CD4-positive, CD25-positive, alpha-beta regulatory T cell (primary cell): ENCODE results near the gene ZNF174. TPM values are rescaled to one million over a fixed set of nuclear protein-coding genes. Genes with fewer than 3 reads are reported as not detected.

Experiments used
- ATAC-seq, 2 donors: fragments of 150-1000 bp; cut with Tn5 transposase; one replicate each; pipeline ENCODE4 v1.10.0; 2021; ENCODE audit warnings: low read depth in 2 of 2, moderate number of reproducible peaks in 2 of 2, moderate library complexity in 1 of 2
- DNase-seq, 3 donors: peaks; one replicate each; pipeline versions ENCODE4 v3.0.0 to v3.0.0-alpha.2; 2012 to 2022; ENCODE audit warnings: mixed read lengths in 1 of 3
- H3K27ac ChIP-seq: one replicate; pipeline ENCODE4 v1.7.0; 2013; ENCODE audit warnings: mild to moderate bottlenecking, low read length; ENCODE audit not compliant: insufficient read depth, poor library complexity, severe bottlenecking
- H3K27me3 ChIP-seq: one replicate; pipeline ENCODE4 v1.7.0; 2013; ENCODE audit warnings: low read length; ENCODE audit not compliant: control insufficient read depth, insufficient read depth
- H3K36me3 ChIP-seq: one replicate; pipeline ENCODE4 v1.7.0; 2013; ENCODE audit warnings: mild to moderate bottlenecking, low read length, moderate library complexity; ENCODE audit not compliant: control insufficient read depth, insufficient read depth
- H3K4me1 ChIP-seq: 2 replicates; pipeline ENCODE4 v1.7.0; 2013; ENCODE audit warnings: mild to moderate bottlenecking, low read length; ENCODE audit not compliant: insufficient read depth, control insufficient read depth, poor library complexity, severe bottlenecking
- H3K4me3 ChIP-seq: one replicate; pipeline ENCODE4 v1.7.0; 2013; ENCODE audit warnings: low read depth, mild to moderate bottlenecking, low read length, moderate library complexity
- H3K9me3 ChIP-seq, 2 experiments: 1 replicate in 1 of 2; 2 replicates in 1 of 2; pipeline ENCODE4 v1.7.0; 2013; ENCODE audit warnings: low read length in 2 of 2, mild to moderate bottlenecking in 1 of 2, moderate library complexity in 1 of 2; ENCODE audit not compliant: control insufficient read depth in 2 of 2
- H3K27ac Mint-ChIP-seq, 3 donors: one replicate each; pipeline ENCODE4 v1.8.0; 2020 to 2022; ENCODE audit warnings: mild to moderate bottlenecking in 3 of 3, mixed read lengths in 3 of 3, moderate library complexity in 2 of 3
- H3K27me3 Mint-ChIP-seq: one replicate; pipeline ENCODE4 v1.8.0; 2022; ENCODE audit warnings: mild to moderate bottlenecking, mixed read lengths
- H3K36me3 Mint-ChIP-seq: one replicate; pipeline ENCODE4 v1.8.0; 2020; ENCODE audit warnings: mixed read lengths
- H3K4me1 Mint-ChIP-seq, 4 donors: one replicate each; pipeline ENCODE4 v1.8.0; 2020 to 2022; ENCODE audit warnings: mixed read lengths in 4 of 4, mild to moderate bottlenecking in 1 of 4
- H3K4me3 Mint-ChIP-seq, 4 donors: one replicate each; pipeline ENCODE4 v1.8.0; 2020 to 2022; ENCODE audit warnings: mild to moderate bottlenecking in 4 of 4, mixed read lengths in 4 of 4, moderate library complexity in 3 of 4
- H3K9me3 Mint-ChIP-seq, 7 donors: one replicate each; pipeline ENCODE4 v1.8.0; 2020 to 2022; ENCODE audit warnings: mixed read lengths in 7 of 7, mild to moderate bottlenecking in 3 of 7, moderate library complexity in 2 of 7
- polyA plus RNA-seq, 4 donors: library from polyadenylated mRNA; unstranded; fragments of 300-500 nt; fragmentation: Illumina TruSeq; gene quantifications; one replicate each; pipeline ENCODE4 v1.2.3, GENCODE V29; 2021
- total RNA-seq: library from RNA; stranded (reverse); gene quantifications from one replicate; pipeline ENCODE4 v1.2.3, GENCODE V29; 2022

ZNF174 gene
- total and polyA plus RNA-seq, 5 donors from 2014 or later: 5.4 to 18.4 (median 14.6) TPM

GRCh38 chr16:3444032-3444388 is 43.0 kb downstream of the ZNF174 start:
- Histone ChIP-seq H3K36me3 (peaks cover 21% of the 10 kb centered on the region), H3K4me3 (peak overlapping the region; percentile 77), H3K27ac (peak overlapping the region; percentile 84), H3K4me1 (peaks cover 11% of the 10 kb centered on the region), H3K27me3 (no peaks in the 10 kb centered on the region), H3K9me3 (peaks cover 7 to 9% of the 10 kb centered on the region in 2 experiments)
- Mint-ChIP-seq H3K27ac (peak overlapping the region; percentile 94 to 98 (median 97)), H3K4me1 (peaks cover 12 to 40% (median 22%) of the 10 kb centered on the region in 4 donors), H3K36me3 (peaks cover 23% of the 10 kb centered on the region), H3K4me3 (peak overlapping the region; percentile 93 to 100 (median 99)), H3K9me3 (peaks cover 0 to 13% (median 5%) of the 10 kb centered on the region in 7 donors), H3K27me3 (no peaks in the 10 kb centered on the region)
- ATAC-seq: peak; percentile 25 to 40
- DNase-seq: peak; percentile 13 to 63 (median 44)

- peaks cover 13% of the 10 kb centered on the region for H3K36me3 ChIP-seq
- H3K4me1 ChIP-seq: peaks cover 16% of the 10 kb centered on the region
- no peak for DNase-seq
- no peak for ATAC-seq
- no peaks in the 10 kb centered on the region for H3K9me3 ChIP-seq
- H3K36me3 Mint-ChIP-seq: peaks cover 16% of the 10 kb centered on the region
- H3K27me3 Mint-ChIP-seq: no peaks in the 10 kb centered on the region
- peaks cover 7 to 27% (median 14%) of the 10 kb centered on the region in 4 donors for H3K4me1 Mint-ChIP-seq
- H3K27ac ChIP-seq: no peak overlapping the region
- H3K27ac Mint-ChIP-seq: no peak overlapping the region
- H3K4me3 Mint-ChIP-seq: peak overlapping the region; percentile 1 to 92 (median 74)
- H3K9me3 Mint-ChIP-seq: no peaks in the 10 kb centered on the region
- no peak overlapping the region for H3K4me3 ChIP-seq
- no peaks in the 10 kb centered on the region for H3K27me3 ChIP-seq
Measured at GRCh38 chr16:3454093-3454492, 53.1 kb downstream of the ZNF174 start.

GRCh38 chr16:3454631-3455147 is 53.7 kb downstream of the ZNF174 start:
- H3K27ac Mint-ChIP-seq: peak overlapping the region in 1 of 3 donors; percentile 81
- H3K4me3 Mint-ChIP-seq: peak overlapping the region in 3 of 4 donors; percentile 73 to 92 (median 75)

GRCh38 chr16:3457434-3458252 is 56.6 kb downstream of the ZNF174 start:
- peaks cover 28 to 58% (median 36%) of the 10 kb centered on the region in 4 donors for H3K4me1 Mint-ChIP-seq
- no peaks in the 10 kb centered on the region for H3K36me3 Mint-ChIP-seq
- H3K27ac Mint-ChIP-seq: peak overlapping the region; percentile 79 to 93 (median 89)
- H3K4me3 Mint-ChIP-seq: peak overlapping the region; percentile 82 to 92 (median 84)
- Histone ChIP-seq H3K9me3 (no peaks in the 10 kb centered on the region), H3K27ac (peak overlapping the region; percentile 87), H3K4me3 (peak overlapping the region; percentile 77), H3K27me3 (no peaks in the 10 kb centered on the region), H3K36me3 (no peaks in the 10 kb centered on the region), H3K4me1 (peaks cover 48% of the 10 kb centered on the region)
- H3K9me3 Mint-ChIP-seq: no peaks in the 10 kb centered on the region
- DNase-seq: peak; percentile 88 to 95 (median 93)
- peak; percentile 92 to 95 for ATAC-seq
- no peaks in the 10 kb centered on the region for H3K27me3 Mint-ChIP-seq

More at GRCh38 chr16:3454631-3455147, 53.7 kb downstream of the ZNF174 start:
- H3K9me3 Mint-ChIP-seq: no peaks in the 10 kb centered on the region
- no peak overlapping the region for H3K27ac ChIP-seq
- H3K36me3 Mint-ChIP-seq: peaks cover 15% of the 10 kb centered on the region
- peaks cover 13% of the 10 kb centered on the region for H3K36me3 ChIP-seq
- H3K27me3 ChIP-seq: no peaks in the 10 kb centered on the region
- H3K4me1 Mint-ChIP-seq: peaks cover 13 to 33% (median 20%) of the 10 kb centered on the region in 4 donors
- no peak overlapping the region for H3K4me3 ChIP-seq
- H3K4me1 ChIP-seq: peaks cover 22% of the 10 kb centered on the region
- H3K27me3 Mint-ChIP-seq: no peaks in the 10 kb centered on the region
- ATAC-seq (no peak), DNase-seq (no peak)
- no peaks in the 10 kb centered on the region for H3K9me3 ChIP-seq

- Histone ChIP-seq H3K36me3 (no peaks in the 10 kb centered on the region), H3K4me1 (peaks cover 53% of the 10 kb centered on the region), H3K27ac (peak overlapping the region; percentile 87), H3K27me3 (no peaks in the 10 kb centered on the region), H3K9me3 (no peaks in the 10 kb centered on the region), H3K4me3 (peak overlapping the region; percentile 84)
- ATAC-seq (no peak), DNase-seq (no peak)
- no peaks in the 10 kb centered on the region for H3K36me3 Mint-ChIP-seq
- peaks cover 28 to 63% (median 37%) of the 10 kb centered on the region in 4 donors for H3K4me1 Mint-ChIP-seq
- H3K9me3 Mint-ChIP-seq: no peaks in the 10 kb centered on the region
- H3K4me3 Mint-ChIP-seq: peak overlapping the region; percentile 52 to 96 (median 88)
- no peaks in the 10 kb centered on the region for H3K27me3 Mint-ChIP-seq
- peak overlapping the region; percentile 73 to 97 (median 94) for H3K27ac Mint-ChIP-seq
Measured at GRCh38 chr16:3458278-3458851, 57.4 kb downstream of the ZNF174 start.

GRCh38 chr16:3458852-3459361 is 57.9 kb downstream of the ZNF174 start:
- H3K9me3 ChIP-seq: no peaks in the 10 kb centered on the region
- ATAC-seq (no peak), DNase-seq (peak in 1 of 3 donors; percentile 46)
- Mint-ChIP-seq H3K4me1 (peaks cover 28 to 68% (median 39%) of the 10 kb centered on the region in 4 donors), H3K27me3 (no peaks in the 10 kb centered on the region), H3K9me3 (no peaks in the 10 kb centered on the region), H3K27ac (peak overlapping the region; percentile 73 to 97 (median 94)), H3K4me3 (peak overlapping the region; percentile 52 to 96 (median 88)), H3K36me3 (no peaks in the 10 kb centered on the region)
- peak overlapping the region; percentile 84 for H3K4me3 ChIP-seq
- H3K36me3 ChIP-seq: no peaks in the 10 kb centered on the region
- H3K4me1 ChIP-seq: peaks cover 54% of the 10 kb centered on the region
- H3K27ac ChIP-seq: peak overlapping the region; percentile 87
- no peaks in the 10 kb centered on the region for H3K27me3 ChIP-seq
